HG02678 (cell line): ENCODE data around the gene PRAMEF8.
"Not testable (repeated sequence)": the region's sequence is repeated elsewhere in the genome, so short reads cannot be mapped to it uniquely, and the experiment has no call there.

Experiments
- ATAC-seq: cut with Tn5 transposase; IDR thresholded peaks from one replicate; pipeline ENCODE4 v1.9.1; 2021; ENCODE audit warnings: mild to moderate bottlenecking, moderate library complexity; ENCODE audit not compliant: unreplicated experiment

PRAMEF8 gene

DNA sequence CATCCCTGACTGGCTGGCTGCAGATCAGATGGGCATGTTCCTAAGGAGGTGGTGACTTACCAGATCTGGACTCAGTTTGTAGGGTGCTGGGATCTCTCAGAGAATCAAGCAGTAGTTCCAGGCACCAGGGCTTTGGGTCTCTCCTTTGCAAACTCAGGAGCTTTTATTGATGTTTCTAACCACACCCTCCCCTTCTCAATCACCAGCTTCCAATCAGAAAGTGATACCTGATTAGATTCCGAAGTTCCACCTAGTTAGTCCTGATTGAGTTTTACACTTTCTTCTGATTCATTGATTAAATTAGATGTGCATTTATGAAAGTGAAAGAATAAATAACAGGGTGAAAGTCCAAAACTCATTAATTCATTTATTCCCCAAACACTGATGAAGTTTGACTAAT lies at the start of gene PRAMEF8:
PRAMEF8 (minus strand) TSS at position 101 of the 400 bp plus-strand sequence. CDS start 1,046 bp downstream, outside the sequence.
- not testable (repeated sequence) for ATAC-seq

DNA sequence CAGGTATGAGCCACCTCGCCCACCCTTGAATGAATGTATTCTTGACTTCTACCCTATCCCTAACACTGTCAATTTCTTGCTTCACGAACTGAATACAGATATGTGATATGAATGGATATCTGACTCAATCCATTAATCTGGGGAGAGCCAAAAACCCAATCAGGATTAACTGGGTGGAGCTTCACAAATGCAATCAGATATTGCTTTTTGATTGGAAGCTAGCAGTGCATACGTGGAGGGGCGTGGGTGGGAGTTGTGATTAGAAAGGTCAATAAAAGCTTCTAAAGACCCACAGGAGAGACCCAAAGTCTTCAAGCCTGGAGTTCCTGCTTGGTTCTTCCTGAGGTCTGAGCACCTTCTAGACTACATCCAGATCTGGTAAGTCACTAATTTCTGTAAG lies 30.3 kb upstream of the PRAMEF8 start, which contains the start of gene PRAMEF15:
PRAMEF15 (plus strand) TSS at position 301 of the 400 bp plus-strand sequence. CDS start 2,827 bp downstream, outside the sequence.
- ATAC-seq = not testable (repeated sequence)

DNA sequence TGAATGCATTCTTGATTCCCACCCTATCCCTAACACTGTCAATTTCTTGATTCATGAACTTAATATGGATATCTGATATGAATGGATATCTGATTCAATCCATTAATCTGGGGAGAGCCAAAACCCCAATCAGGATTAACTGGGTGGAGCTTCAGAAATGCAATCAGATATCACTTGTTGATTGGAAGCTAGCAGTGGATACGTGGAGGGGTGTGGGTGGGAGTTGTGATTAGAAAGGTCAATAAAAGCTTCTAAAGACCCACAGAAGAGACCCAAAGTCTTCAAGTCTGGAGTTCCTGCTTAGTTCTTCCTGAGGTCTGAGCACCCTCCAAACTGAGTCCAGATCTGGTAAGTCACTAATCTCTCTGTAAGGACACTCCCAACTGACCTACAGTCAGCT lies 18.3 kb upstream of the PRAMEF8 start, which contains the start of gene PRAMEF33:
PRAMEF33 (plus strand) TSS at position 301 of the 400 bp plus-strand sequence. CDS start 2,416 bp downstream, outside the sequence.
- ATAC-seq = not testable (repeated sequence)

DNA sequence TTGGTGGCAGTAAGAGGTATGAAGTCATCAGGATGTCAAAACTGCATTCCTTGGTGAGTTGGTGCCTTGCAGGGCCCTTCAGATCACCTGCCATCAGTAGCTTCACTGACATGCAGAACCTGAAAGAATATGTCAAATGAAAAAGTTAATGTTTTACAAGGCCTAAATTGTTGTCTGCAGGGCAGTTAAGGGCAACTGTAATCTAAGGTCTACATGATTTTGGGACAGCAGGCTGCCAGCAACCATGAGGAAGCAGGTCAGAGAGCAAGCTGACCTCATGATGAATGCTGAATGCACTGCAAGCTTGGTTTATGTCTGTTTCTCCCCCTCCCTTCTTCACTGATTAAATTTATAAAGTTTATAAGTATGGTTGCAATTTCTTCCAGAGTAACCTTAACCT lies 17.3 kb upstream of the PRAMEF8 start:
- not testable (repeated sequence) for ATAC-seq

DNA sequence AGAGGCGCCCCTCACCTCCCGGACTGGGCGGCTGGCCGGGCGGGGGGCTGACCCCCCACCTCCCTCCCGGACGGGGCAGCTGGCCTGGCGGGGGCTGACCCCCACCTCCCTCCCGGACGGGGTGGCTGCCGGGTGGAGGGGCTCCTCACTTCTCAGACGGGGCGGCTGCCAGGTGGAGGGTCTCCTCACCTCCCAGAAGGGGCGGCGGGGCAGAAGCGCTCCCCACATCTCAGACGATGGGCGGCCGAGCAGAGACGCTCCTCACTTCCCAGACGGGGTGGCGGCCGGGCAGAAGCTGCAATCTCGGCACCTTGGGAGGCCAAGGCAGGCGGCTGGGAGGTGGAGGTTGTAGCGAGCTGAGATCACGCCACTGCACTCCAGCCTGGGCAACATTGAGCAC lies 13.8 kb upstream of the PRAMEF8 start:
- ATAC-seq = not testable (repeated sequence)

DNA sequence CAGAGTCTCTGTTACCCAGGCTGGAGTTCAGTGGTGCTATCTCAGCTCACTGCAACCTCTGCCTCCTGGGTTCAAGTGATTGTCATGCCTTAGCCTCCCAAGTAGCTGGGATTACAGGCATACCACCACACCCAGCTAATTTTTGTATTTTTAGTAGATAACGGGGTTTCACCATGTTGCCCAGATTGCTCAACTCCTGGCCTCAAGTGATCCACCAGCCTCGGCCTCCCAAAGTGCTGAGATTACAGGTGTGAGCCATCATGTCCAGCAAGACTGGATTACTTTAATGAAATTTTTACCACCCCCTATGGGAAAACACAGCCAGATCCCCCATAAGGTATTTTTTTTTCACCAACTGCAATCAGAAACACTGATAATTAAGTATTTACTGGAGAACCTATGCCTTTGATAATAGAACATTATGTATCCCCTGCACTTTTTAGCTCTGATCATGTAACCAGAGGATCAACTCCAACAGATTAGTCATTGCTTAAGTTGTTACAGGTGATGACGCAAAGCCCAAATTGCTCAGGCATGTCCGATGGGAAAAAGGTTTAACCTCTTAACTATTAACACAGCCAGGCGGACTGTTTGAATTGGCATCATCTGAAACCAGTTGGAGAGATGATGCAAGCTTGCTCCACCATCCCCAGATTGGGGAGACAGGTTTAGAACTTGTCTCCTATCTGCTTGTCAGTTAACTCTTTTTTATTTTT lies 12.4 kb upstream of the PRAMEF8 start:
- not testable (repeated sequence) for ATAC-seq

DNA sequence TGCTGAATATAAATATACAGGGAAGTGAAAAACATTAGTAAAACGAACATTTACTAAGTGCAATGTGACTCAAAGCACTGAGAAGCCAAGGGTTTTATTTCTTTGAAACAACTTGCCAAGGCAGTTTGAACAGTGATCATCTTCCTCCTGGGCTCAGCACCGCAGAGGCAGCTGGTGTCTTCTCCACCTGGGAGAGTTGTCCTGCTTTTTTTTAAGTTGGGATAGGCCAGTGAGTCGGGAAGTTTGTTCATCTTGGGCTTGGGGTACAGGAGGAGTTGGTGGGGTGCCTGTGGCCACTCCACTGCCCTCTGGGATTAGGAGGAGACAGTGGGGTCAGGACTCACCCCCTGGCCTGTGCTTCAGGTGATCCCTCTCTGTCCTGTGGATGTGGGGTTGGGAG lies 4.1 kb upstream of the PRAMEF8 start:
- not testable (repeated sequence) for ATAC-seq

DNA sequence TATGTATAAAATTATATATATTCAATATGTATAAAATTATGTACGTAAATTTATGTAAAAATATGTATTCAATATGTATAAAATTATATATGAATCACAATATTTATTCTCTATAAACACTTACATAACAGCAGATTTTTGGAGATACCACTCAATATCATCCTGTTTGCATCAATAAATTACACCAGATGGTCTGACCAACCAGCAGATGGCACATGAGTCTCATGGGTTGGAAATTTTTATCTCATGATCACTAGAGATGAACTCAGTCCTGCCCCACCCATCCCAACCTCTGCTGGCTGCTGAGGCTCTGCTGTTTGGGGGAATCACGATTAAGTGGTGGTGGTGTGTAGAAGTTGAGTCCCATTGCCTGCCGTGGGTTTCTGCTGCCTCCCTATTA lies 5.3 kb downstream of the PRAMEF8 start:
- ATAC-seq = not testable (repeated sequence)

DNA sequence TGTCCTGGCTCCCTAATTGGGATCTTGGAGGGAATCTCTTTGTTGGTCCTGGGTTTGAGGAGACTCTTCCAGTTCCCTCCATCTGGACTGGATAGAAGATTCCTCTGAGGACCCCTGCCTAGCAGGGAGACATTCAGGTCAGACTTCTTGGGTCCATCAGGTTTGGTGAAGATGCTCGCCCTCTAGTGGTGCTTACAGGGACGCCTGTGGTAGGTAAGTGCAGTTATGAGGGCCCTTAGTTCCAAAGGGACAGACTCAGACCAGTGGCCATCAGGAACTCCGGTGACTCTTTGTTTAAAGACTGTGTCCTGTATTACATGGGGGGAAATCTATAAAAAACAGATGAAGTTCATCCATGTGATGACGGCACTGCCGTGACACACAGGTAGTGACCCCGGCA lies 7.9 kb downstream of the PRAMEF8 start:
- not testable (repeated sequence) for ATAC-seq

DNA sequence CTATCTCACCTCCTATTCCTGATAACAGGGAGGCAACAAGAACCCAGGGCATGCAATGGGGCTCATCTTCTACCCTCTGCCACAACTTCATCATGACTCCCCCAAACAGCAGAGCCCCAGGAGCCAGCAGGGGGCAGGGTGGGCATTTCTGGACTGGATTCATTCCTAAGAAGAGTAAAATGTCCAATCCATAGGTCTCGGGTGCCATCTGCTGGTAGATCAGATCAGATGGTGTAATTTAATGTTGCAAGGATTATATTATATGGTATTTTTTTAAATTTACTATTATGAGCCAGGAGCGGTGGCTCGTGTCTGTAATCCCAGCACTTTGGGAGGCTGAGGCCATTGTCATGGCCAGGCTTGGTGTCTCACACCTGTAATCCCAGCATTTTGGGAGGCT lies 19.8 kb downstream of the PRAMEF8 start:
- ATAC-seq = not testable (repeated sequence)

DNA sequence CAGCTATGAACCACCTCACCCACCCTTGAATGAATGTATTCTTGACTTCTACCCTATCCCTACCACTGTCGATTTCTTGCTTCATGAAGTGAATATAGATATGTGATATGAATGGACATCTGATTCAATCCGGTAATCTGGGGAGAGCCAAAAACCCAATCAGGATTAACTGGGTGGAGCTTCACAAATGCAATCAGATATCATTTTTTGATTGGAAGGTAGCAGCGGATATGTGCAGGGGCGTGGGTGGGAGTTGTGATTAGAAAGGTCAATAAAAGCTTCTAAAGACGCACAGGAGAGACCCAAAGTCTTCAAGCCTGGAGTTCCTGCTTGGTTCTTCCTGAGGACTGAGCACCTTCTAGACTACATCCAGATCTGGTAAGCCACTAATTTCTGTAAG lies 31.0 kb downstream of the PRAMEF8 start, which contains the start of gene PRAMEF5:
PRAMEF5 (plus strand) TSS at position 301 of the 400 bp plus-strand sequence. CDS start 5,071 bp downstream, outside the sequence.
- not testable (repeated sequence) for ATAC-seq

DNA sequence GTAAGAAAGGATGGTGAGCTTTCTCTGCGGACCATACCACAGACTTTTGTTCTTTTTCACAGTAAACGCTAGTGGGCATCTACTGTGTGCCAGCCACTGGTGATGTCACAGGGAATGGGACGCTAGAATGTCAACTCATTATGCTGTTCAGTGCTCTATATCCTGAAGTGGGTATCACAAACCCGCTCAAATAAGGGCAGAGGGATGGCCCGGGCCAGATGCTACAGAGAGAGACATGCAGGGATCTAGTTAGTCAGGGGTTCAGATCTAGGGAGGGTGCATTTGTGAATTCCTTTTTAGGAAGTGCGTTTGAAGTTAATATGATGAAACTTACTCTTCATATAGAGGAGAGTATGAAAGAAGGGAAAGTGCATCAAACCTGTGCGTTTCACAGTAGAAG lies 37.8 kb downstream of the PRAMEF8 start:
- ATAC-seq = not testable (repeated sequence)

DNA sequence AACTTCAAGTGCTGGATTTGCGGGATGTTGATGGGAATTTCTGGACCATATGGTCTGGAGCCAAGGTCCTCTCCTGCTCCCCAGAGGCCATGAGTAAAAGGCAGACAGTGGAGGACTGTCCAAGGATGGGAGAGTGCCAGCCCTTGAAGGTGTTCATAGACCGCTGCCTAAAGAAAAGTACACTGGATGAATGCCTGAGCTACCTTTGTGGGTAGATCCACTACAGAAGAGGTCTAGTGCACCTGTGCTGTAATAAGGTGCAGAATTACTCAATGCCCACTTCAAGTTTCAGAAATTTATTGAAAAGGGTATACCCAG lies 38.4 kb downstream of the PRAMEF8 start:
- ATAC-seq = not testable (repeated sequence)

DNA sequence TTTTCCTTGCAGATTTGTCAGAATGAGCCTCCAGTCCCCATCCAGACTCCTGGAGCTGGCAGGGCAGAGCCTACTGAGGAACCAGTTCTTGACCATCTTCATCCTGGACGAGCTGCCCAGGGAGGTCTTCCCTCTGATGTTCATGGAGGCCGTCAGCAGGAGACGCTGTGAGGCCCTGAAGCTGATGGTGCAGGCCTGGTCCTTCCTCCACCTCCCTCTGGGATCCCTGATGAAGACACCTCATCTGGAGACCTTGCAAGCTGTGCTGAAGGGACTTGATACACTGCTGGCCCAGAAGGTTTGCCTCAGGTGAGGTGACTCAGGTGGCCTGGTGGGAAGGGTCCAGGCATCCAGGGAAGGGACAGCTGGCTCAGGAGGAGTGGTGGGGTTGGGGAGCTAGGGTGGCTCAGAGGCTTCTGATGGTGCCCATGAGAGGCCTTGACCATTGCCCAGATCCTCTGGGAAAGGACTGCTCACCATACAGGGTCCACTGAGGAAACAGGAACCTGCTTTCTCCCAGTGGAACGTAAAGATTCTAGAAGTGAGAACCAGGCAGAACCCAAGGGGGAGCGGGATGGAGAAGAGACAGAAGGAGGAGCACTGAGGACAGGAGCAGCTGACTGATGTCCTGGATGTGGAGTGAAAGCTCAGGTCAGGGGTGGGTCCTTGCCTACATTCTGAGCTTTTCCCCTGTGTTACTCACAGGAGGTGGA lies 38.9 kb downstream of the PRAMEF8 start:
- ATAC-seq = not testable (repeated sequence)

DNA sequence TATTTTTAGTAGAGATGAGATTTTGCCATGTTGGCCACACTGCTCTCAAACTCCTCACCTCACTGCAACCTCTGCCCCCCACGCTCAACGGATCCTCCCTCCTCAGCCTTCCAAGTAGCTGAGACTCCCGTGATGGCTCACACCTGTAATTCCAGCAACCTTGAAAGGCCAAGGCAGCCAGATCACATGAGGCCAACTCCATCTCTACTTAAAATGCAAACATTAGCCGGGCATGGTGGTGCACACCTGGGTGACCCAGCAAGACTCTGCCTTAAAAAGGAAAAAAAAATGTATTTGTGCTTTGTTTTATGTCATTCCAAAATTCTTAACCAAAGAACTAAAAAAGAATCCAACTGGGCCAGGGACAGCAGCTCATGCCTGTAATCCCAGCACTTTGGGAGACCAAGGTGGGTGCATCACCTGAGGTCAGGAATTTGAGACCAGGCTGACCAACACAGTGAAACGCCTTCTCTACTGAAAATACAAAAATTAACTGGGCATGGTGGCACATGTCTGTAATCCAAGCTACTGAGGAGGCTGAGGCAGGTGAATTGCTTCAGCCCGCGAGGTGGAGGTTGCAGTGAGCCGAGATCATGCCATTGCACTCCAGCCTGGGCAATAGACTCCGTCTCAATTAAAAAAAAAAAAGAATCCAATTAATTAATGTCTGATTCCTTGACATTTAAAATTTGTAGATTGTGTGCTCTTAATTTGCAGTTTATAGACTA lies 41.2 kb downstream of the PRAMEF8 start:
- not testable (repeated sequence) for ATAC-seq

DNA sequence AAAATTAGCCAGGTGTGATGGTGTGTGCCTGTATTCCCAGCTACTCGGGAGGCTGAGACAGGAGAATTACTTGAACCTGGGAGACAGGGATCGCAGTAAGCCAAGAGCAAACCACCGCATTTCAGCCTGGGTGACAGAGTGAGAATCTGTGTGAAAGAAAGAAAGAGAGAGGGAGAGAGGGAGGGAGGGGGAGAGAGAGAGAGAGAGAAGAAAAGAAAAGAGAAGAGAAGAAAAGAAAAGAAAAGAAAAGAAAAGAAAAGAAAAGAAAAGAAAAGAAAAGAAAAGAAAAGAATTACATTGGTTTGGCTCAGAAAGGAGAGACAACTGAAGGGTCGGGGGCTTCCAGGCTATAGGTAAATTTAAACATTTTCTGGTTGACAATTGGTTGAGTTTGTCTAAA lies 45.3 kb downstream of the PRAMEF8 start:
- ATAC-seq = not testable (repeated sequence)

DNA sequence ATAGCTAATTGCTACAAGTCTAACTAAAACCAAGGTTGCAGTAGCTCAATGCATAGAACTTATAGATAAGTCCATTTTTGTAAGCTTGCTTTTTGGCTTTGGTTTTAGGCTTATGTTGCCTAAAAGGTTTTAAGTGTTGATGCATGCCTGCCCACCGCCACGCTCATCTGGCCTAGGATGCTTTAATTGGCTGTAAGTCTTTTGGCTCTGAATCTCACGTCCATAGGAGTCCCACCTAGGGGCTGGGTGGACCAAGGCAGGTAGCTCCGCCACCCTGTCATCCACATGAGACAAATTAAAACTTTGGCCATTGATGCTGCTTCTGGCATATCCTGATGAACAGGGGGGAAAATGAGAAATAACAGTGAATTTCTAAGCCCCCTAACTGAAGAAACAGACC lies 47.4 kb downstream of the PRAMEF8 start:
- not testable (repeated sequence) for ATAC-seq

DNA sequence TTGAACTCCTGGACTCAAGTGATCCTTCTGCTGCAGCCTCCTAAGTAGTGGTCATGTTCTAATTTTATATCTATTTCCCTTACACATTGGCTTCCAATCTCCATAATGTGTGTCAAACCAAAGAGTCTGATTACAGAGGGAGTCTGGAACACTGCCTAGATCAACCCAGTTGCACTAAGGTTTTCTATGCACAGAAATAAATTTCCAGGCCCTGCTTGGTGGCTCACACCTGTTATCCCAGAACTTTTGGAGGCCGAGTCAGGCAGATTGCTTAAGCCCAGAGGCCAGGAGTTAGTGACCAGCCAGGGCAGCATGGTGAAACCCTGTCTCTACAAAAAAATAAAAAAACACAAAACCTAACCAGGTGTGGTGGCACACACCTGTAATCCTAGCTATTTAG lies 50.9 kb downstream of the PRAMEF8 start:
- not testable (repeated sequence) for ATAC-seq

DNA sequence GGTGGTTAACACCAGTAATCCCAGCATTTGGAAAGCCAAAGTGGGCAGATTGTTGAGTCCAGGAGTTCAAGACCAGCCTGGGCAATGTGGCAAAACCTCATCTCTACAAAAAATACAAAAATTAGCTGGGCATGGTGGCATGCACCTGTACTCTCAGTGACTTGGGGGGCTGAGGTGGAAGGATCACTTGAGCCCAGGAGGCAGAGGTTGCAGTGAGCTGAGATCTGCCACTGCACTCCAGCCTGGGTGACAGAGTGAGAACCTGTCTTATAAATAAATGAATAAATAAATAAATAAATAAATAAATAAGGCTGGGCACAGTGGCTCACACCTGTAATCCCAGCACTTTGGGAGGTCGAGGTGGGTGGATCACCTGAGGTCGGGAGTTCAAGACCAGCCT lies 52.9 kb downstream of the PRAMEF8 start:
- ATAC-seq = not testable (repeated sequence)
